Measurements from ENCODE around the gene PDZRN4.
"Not testable (repeated sequence)": the region's sequence is repeated elsewhere in the genome, so short reads cannot be mapped to it uniquely, and the experiment has no call there.

Gene PDZRN4

DNA sequence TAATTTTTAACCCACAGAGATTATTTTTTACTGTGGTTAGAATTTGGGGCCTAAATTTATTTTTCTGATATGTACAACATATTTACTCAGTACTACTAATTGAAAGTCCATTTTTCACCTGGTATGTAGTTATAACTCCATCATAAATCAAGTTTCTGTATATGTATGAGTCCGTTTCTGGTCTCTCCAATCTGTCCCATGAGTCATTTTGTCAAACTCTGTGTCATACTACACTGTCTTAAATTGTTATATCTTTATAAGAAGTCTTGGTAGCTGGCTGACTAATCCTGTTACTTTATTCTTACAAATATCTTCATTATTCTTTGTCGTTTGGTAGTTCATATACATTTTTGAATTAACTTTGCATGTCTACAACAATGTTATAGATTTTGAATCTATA, 344.0 kb downstream of the PDZRN4 start:
- no peak for TF ChIP-seq SUZ12 (IDR thresholded peaks at IDR 0.05; ENCODE audit: extremely low read depth, insufficient read depth, insufficient read length)
- TF ChIP-seq ZNF274 (IDR thresholded peaks at IDR 0.05; ENCODE audit: low read depth, low read length): no peak
- TF ChIP-seq YY1 (IDR thresholded peaks at IDR 0.05; ENCODE audit: insufficient read depth, insufficient read length): no peak
- H3K4me3 ChIP-seq (ENCODE audit: insufficient read length, low read depth): no peak overlapping the region
- H3K9ac ChIP-seq (ENCODE audit: insufficient read length, low read depth): no peak overlapping the region
- no peaks in the 10 kb centered on the region for H3K9me3 ChIP-seq (ENCODE audit: insufficient read depth, low read length)
- H3K27me3 ChIP-seq (ENCODE audit: insufficient read depth, insufficient read length): no peaks in the 10 kb centered on the region
- no peaks in the 10 kb centered on the region for H3K36me3 ChIP-seq (ENCODE audit: insufficient read depth, insufficient read length, low read length)
- DNase-seq (ENCODE audit: low read depth, low spot score): no peak
- no peaks in the 10 kb centered on the region for H3K4me1 ChIP-seq (ENCODE audit: insufficient read depth, insufficient read length)

DNA sequence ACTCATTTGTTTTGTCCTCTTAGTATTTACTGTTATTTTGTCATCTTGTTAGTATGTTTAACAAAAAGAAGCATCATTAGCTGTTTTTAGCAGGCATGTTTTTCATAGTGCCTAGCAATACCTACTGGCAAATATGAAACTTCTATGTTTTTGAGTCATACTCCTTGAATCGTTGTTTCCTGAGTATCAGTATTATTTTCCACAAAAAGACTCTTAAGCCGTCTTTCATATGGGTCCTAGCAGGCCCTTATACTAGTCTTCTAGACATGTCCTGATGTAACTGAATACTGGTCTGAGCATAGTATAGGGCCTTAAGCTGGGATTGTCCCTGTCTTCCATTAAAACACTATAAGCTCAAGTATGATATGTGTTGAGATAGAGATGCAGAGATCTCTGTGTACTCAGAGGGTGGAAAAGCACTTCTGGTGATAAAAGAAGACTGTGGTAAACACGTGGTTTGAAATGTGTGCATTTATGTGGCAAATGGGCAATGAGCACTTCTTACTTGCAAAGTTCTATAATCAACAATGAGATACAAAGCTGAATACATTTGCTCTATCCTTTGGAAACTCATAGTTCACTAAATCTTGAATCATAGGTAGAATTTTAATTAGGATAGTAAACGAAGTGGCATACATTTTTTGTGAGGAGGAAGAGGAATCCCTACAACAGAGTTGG, 348.8 kb downstream of the PDZRN4 start:
- no peak overlapping the region for H3K9ac ChIP-seq (ENCODE audit: insufficient read length, low read depth)
- no peak for TF ChIP-seq YY1 (IDR thresholded peaks at IDR 0.05; ENCODE audit: insufficient read depth, insufficient read length)
- TF ChIP-seq ZNF274 (IDR thresholded peaks at IDR 0.05; ENCODE audit: low read depth, low read length): no peak
- no peak for TF ChIP-seq SUZ12 (IDR thresholded peaks at IDR 0.05; ENCODE audit: extremely low read depth, insufficient read depth, insufficient read length)

DNA sequence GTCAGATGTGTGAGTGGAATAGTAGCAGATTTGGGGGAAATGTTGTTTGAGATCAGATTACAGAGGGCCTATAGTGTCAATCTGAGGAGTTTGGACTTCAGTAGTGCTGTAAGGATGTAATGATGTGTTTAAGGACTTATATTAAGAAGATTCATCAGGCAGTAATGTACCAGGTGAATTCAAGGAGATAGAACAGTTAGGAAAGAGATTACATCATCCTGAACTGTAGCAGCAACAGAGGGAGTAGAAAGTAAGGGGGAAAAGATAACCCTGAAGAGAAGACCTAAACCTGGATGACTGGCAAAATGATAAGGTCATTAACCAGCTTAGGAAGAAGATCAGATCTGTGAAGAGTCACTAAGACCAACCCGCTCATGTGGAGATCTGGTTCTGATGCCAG, 349.4 kb downstream of the PDZRN4 start:
- TF ChIP-seq ZNF274 (IDR thresholded peaks at IDR 0.05; ENCODE audit: low read depth, low read length) (no peak), SUZ12 (IDR thresholded peaks at IDR 0.05; ENCODE audit: extremely low read depth, insufficient read depth, insufficient read length) (no peak), YY1 (IDR thresholded peaks at IDR 0.05; ENCODE audit: insufficient read depth, insufficient read length) (no peak)
- Histone ChIP-seq H3K4me1 (ENCODE audit: insufficient read depth, insufficient read length) (no peaks in the 10 kb centered on the region), H3K27me3 (ENCODE audit: insufficient read depth, insufficient read length) (no peaks in the 10 kb centered on the region), H3K36me3 (ENCODE audit: insufficient read depth, insufficient read length, low read length) (no peaks in the 10 kb centered on the region), H3K9me3 (ENCODE audit: insufficient read depth, low read length) (no peaks in the 10 kb centered on the region), H3K9ac (ENCODE audit: insufficient read length, low read depth) (no peak overlapping the region), H3K4me3 (ENCODE audit: insufficient read length, low read depth) (no peak overlapping the region)
- no peak for DNase-seq (ENCODE audit: low read depth, low spot score)

More for the DNA sequence above, 348.8 kb downstream of the PDZRN4 start:
- Histone ChIP-seq H3K27me3 (ENCODE audit: insufficient read depth, insufficient read length) (no peaks in the 10 kb centered on the region), H3K9me3 (ENCODE audit: insufficient read depth, low read length) (no peaks in the 10 kb centered on the region), H3K4me3 (ENCODE audit: insufficient read length, low read depth) (no peak overlapping the region), H3K4me1 (ENCODE audit: insufficient read depth, insufficient read length) (no peaks in the 10 kb centered on the region), H3K36me3 (ENCODE audit: insufficient read depth, insufficient read length, low read length) (no peaks in the 10 kb centered on the region)
- no peak for DNase-seq (ENCODE audit: low read depth, low spot score)

DNA sequence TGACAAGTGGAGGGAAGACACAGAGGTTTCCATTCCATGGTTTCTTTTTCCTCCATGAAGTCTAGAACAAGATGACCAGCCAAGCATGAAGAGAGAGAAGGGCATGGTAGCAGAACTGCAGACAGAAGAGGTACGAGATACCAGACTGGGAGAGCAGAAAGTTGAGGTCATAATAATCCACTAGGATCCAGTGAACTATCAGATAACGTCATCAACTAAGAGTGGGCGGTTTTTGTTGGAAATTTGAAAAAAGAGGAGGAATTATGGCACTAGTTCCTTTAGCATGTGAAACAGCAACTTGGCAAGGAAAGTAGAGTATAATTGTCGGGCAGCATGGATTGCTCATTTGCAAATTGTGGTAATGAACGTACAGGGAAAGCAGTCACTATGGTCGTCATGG, 357.6 kb downstream of the PDZRN4 start:
- Histone ChIP-seq H3K9me3 (ENCODE audit: insufficient read depth, low read length) (no peaks in the 10 kb centered on the region), H3K36me3 (ENCODE audit: insufficient read depth, insufficient read length, low read length) (no peaks in the 10 kb centered on the region), H3K27me3 (ENCODE audit: insufficient read depth, insufficient read length) (no peaks in the 10 kb centered on the region), H3K4me3 (ENCODE audit: insufficient read length, low read depth) (no peak overlapping the region), H3K4me1 (ENCODE audit: insufficient read depth, insufficient read length) (no peaks in the 10 kb centered on the region), H3K9ac (ENCODE audit: insufficient read length, low read depth) (no peak overlapping the region)
- TF ChIP-seq SUZ12 (IDR thresholded peaks at IDR 0.05; ENCODE audit: extremely low read depth, insufficient read depth, insufficient read length) (no peak), ZNF274 (IDR thresholded peaks at IDR 0.05; ENCODE audit: low read depth, low read length) (no peak), YY1 (IDR thresholded peaks at IDR 0.05; ENCODE audit: insufficient read depth, insufficient read length) (no peak)
- DNase-seq (ENCODE audit: low read depth, low spot score): no peak

DNA sequence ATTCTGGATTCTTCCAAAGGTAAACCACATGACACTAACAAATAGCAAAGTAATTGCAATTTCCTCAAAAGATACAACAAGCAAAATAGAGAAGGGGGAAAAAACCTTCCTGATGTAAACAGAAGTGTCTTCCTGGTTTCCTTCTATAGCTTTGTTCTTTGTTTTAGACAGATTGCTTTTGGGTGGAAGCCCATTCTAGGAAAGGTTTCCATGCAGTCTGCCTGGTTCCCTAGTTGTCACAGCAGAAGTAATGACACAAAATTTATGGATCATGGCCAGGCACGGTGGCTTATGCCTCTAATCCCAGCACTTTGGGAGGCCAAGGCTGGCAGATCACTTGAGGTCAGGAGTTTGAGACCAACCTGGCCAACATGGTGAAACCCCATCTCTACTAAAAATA, 359.0 kb downstream of the PDZRN4 start:
- H3K9me3 ChIP-seq (ENCODE audit: insufficient read depth, low read length); H3K9ac ChIP-seq (ENCODE audit: insufficient read length, low read depth); H3K4me3 ChIP-seq (ENCODE audit: insufficient read length, low read depth); DNase-seq (ENCODE audit: low read depth, low spot score); H3K36me3 ChIP-seq (ENCODE audit: insufficient read depth, insufficient read length, low read length); H3K27me3 ChIP-seq (ENCODE audit: insufficient read depth, insufficient read length); H3K4me1 ChIP-seq (ENCODE audit: insufficient read depth, insufficient read length): not testable (repeated sequence)

DNA sequence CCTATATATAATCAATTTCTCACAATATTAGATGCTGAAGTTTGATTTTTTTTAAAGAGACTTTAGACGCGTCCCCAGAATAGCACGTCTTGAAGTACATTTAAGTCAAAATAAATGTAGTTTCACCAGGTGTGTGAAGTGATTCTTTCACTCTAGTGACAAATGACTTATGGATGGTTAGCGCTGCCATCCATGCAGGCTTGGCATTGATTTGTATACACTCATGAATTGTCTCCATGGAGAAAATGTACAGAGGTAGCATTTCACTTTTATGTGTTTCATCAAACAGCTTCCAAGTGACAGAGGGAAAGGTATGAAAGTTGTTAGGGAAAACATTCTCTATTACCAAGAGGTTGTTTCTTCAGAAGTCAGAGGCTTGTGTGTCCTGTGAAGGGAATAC, 360.8 kb downstream of the PDZRN4 start:
- no peak for TF ChIP-seq SUZ12 (IDR thresholded peaks at IDR 0.05; ENCODE audit: extremely low read depth, insufficient read depth, insufficient read length)
- no peak for TF ChIP-seq YY1 (IDR thresholded peaks at IDR 0.05; ENCODE audit: insufficient read depth, insufficient read length)
- TF ChIP-seq ZNF274 (IDR thresholded peaks at IDR 0.05; ENCODE audit: low read depth, low read length): no peak

DNA sequence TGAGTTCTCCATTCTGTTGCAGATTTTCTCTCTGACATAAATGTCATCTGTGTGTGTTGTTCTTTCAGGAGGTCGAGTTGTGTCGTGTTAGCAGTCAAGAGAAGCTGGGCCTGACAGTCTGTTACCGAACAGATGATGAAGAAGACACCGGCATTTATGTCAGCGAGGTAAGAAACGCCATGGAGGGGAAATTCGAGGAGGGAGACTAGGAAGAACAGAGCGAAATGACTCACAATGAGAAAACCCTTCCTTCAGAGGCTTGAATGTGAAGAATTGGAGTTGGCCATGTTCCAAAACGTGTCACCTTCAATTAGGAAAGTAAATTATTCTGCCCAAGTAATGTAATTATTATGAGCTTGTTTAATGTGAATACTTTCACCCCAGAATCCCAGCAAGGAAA, 364.5 kb downstream of the PDZRN4 start:
- DNase-seq (ENCODE audit: low read depth, low spot score): no peak
- H3K9me3 ChIP-seq (ENCODE audit: insufficient read depth, low read length): no peaks in the 10 kb centered on the region
- no peaks in the 10 kb centered on the region for H3K4me1 ChIP-seq (ENCODE audit: insufficient read depth, insufficient read length)
- no peak overlapping the region for H3K4me3 ChIP-seq (ENCODE audit: insufficient read length, low read depth)
- no peaks in the 10 kb centered on the region for H3K36me3 ChIP-seq (ENCODE audit: insufficient read depth, insufficient read length, low read length)
- TF ChIP-seq SUZ12 (IDR thresholded peaks at IDR 0.05; ENCODE audit: extremely low read depth, insufficient read depth, insufficient read length) (no peak), YY1 (IDR thresholded peaks at IDR 0.05; ENCODE audit: insufficient read depth, insufficient read length) (no peak), ZNF274 (IDR thresholded peaks at IDR 0.05; ENCODE audit: low read depth, low read length) (no peak)
- H3K27me3 ChIP-seq (ENCODE audit: insufficient read depth, insufficient read length): no peaks in the 10 kb centered on the region
- H3K9ac ChIP-seq (ENCODE audit: insufficient read length, low read depth): no peak overlapping the region

More for the DNA sequence above, 360.8 kb downstream of the PDZRN4 start:
- no peaks in the 10 kb centered on the region for H3K4me1 ChIP-seq (ENCODE audit: insufficient read depth, insufficient read length)
- DNase-seq (ENCODE audit: low read depth, low spot score): no peak
- H3K27me3 ChIP-seq (ENCODE audit: insufficient read depth, insufficient read length): no peaks in the 10 kb centered on the region
- H3K9me3 ChIP-seq (ENCODE audit: insufficient read depth, low read length): no peaks in the 10 kb centered on the region
- no peaks in the 10 kb centered on the region for H3K36me3 ChIP-seq (ENCODE audit: insufficient read depth, insufficient read length, low read length)
- no peak overlapping the region for H3K4me3 ChIP-seq (ENCODE audit: insufficient read length, low read depth)
- no peak overlapping the region for H3K9ac ChIP-seq (ENCODE audit: insufficient read length, low read depth)
